Activated CD8-positive, alpha-beta T cell treated with anti-CD3 and anti-CD28 coated beads for 36 hours (primary cell): Measurements from ENCODE around the gene UQCC2. TPM values are rescaled to one million over a fixed set of nuclear protein-coding genes. Genes with fewer than 3 reads are reported as not detected.

Experiments
- ATAC-seq: fragments of 200-7000 bp; cut with Tn5 transposase; one replicate; pipeline ENCODE4 v1.10.0; 2021; ENCODE audit warnings: mild to moderate bottlenecking, moderate library complexity
- CTCF ChIA-PET: fragments of 350-600 bp; sonication (Branson Sonifier 250); formaldehyde crosslinking; loops from one replicate; lab custom pipeline; 2021; ENCODE audit warnings: antibody characterized with exemption; lab: Charles Lee
- POLR2A ChIA-PET: fragments of 350-600 bp; sonication (Branson Sonifier 250); formaldehyde crosslinking; loops from one replicate; lab custom pipeline; 2021; ENCODE audit warnings: antibody characterized with exemption; lab: Charles Lee
- DNase-seq: peaks from one replicate; pipeline ENCODE4 v3.0.0-alpha.2; 2020
- H3K27ac Mint-ChIP-seq: one replicate; pipeline ENCODE4 v1.8.0; 2021; ENCODE audit warnings: mild to moderate bottlenecking, mixed read lengths
- H3K27me3 Mint-ChIP-seq: one replicate; pipeline ENCODE4 v1.8.0; 2021; ENCODE audit warnings: mixed read lengths
- H3K36me3 Mint-ChIP-seq: one replicate; pipeline ENCODE4 v1.8.0; 2021; ENCODE audit warnings: low read depth, mixed read lengths
- H3K4me1 Mint-ChIP-seq: one replicate; pipeline ENCODE4 v1.8.0; 2021; ENCODE audit warnings: low read depth, mixed read lengths
- H3K4me3 Mint-ChIP-seq: one replicate; pipeline ENCODE4 v1.8.0; 2021; ENCODE audit warnings: mild to moderate bottlenecking, moderate library complexity, mixed read lengths
- H3K9me3 Mint-ChIP-seq: one replicate; pipeline ENCODE4 v1.8.0; 2021; ENCODE audit warnings: mixed read lengths
- CTCF ChIP-seq: fragments of 200-600 bp; IDR thresholded peaks from one replicate; pipeline ENCODE4 v1.8.0; 2022; ENCODE audit warnings: antibody characterized with exemption, mild to moderate bottlenecking
- intact Hi-C: fragments of 100-400 bp; cut with micrococcal nuclease; formaldehyde crosslinking; loops from one replicate; pipeline ENCODE4 v1.10.0; 2022
- total RNA-seq, 2 experiments: library from RNA; stranded (reverse); gene quantifications; one replicate each; pipeline ENCODE4 v1.2.3, GENCODE V29; 2021

UQCC2 gene
- total RNA-seq, 2 experiments from 2014 or later, result 127 to 128 TPM

DNA sequence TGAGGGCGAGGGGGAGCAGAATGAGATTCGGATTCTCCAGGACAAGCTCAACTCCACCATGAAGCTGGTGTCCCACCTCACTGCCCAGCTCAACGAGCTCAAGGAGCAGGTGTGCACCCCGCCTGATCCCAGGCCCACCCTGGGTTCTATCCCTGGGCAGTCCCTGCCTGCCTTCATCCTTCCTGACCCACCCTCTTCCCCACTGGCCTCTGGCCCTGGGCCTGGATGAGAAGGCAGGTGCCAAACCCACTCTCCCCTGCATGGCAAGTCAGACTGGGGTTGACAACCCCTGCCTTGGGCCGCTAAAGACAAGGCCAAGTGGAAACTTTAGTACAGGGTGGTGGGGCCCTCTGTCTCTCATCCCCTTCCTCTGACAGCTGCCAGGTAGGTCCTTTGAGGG lies 16.5 kb downstream of the UQCC2 start:
- DNase-seq (no peak), ATAC-seq (no peak)
- H3K4me1 Mint-ChIP-seq, result peaks cover 73% of the 10 kb centered on the region
- no peak overlapping the region for H3K4me3 Mint-ChIP-seq
- peaks cover 70% of the 10 kb centered on the region for H3K36me3 Mint-ChIP-seq
- CTCF ChIA-PET, result interaction anchor here (1.3 to 3.3 kb wide), 6 partner anchors 12 to 109 kb away, joined by 3 to 17 read pairs (median 8); partner anchors contain the start of genes ITPR3 and UQCC2
- no peak for TF ChIP-seq CTCF
- intact Hi-C loops, result no loop called here
- POLR2A ChIA-PET, result interaction anchor here (0.9 to 5.1 kb wide), 8 partner anchors 12 to 445 kb away, joined by 3 to 33 read pairs (median 6); partner anchors contain the start of genes ITPR3 and UQCC2
- H3K27me3 Mint-ChIP-seq, result no peaks in the 10 kb centered on the region
- no peaks in the 10 kb centered on the region for H3K9me3 Mint-ChIP-seq
- peak overlapping the region; percentile 79 for H3K27ac Mint-ChIP-seq

GRCh38 chr6:33694401-33694931 lies 17.0 kb downstream of the UQCC2 start:
- DNase-seq (peak; percentile 88), ATAC-seq (peak; percentile 83)
- H3K27ac Mint-ChIP-seq, result peak overlapping the region; percentile 79
- peak overlapping the region; percentile 29 for H3K4me3 Mint-ChIP-seq
- POLR2A ChIA-PET, result interaction anchor here (0.9 to 5.1 kb wide), 11 partner anchors 11 to 444 kb away, joined by 3 to 33 read pairs (median 4); partner anchors contain the start of genes ITPR3 and UQCC2
- H3K36me3 Mint-ChIP-seq, result peaks cover 73% of the 10 kb centered on the region
- no peak for TF ChIP-seq CTCF
- no peaks in the 10 kb centered on the region for H3K27me3 Mint-ChIP-seq
- CTCF ChIA-PET, result interaction anchor here (0.8 to 3.3 kb wide), 8 partner anchors 11 to 112 kb away, joined by 3 to 17 read pairs (median 5); partner anchors contain the start of genes ITPR3 and UQCC2
- intact Hi-C loops, result no loop called here
- H3K4me1 Mint-ChIP-seq, result peaks cover 72% of the 10 kb centered on the region
- H3K9me3 Mint-ChIP-seq, result no peaks in the 10 kb centered on the region

DNA sequence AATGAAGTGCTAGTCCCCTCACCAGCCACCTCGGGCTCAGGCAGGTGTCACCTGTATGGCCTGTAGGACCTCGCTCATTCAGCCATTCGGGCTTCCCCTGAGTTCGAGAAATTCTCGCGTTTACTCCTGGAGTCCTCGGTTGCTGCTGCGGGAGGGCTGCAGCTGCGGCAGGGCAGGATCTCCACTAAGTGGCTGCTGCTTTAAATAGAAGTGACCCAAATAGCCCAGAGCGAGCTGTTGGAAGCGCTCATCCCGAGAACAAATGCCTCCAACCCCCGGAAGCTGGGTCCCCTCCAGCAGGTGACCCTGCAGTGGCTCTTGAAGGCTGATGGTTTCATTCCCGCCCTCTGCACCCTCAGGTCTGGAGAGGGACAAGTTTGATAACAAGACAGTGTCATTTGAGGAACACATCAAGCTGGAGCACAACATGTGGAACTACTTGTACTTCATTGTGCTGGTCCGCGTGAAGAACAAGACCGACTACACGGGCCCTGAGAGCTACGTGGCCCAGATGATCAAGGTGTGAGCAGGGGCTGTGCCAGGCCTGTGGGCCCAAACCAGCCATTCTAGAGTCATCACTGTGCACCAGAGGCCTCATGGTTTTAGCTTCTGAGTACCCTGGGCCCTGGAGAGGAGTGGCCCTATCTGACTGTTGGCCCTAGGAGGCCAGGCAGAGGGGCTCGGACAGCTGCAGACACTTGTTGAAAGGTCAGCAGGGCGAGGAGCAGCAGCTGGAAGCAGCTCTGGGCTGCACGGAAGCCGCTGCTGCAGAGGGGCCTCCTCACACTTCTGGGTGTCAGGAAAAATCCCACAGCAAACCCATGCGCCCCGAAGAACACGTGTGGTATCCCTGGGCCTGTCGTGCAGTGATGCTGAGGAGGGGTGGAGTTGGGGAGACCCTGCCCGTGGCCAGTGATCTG lies 18.1 kb downstream of the UQCC2 start:
- CTCF ChIA-PET, result interaction anchor here (0.8 to 3.3 kb wide), 7 partner anchors 10 to 114 kb away, joined by 3 to 17 read pairs (median 6); partner anchors contain the start of genes BAK1 and UQCC2
- ATAC-seq (no peak), DNase-seq (no peak)
- no peaks in the 10 kb centered on the region for H3K9me3 Mint-ChIP-seq
- H3K36me3 Mint-ChIP-seq, result peaks cover 70% of the 10 kb centered on the region
- H3K27me3 Mint-ChIP-seq, result no peaks in the 10 kb centered on the region
- H3K4me3 Mint-ChIP-seq, result no peak overlapping the region
- H3K27ac Mint-ChIP-seq, result peak overlapping the region; percentile 79
- TF ChIP-seq CTCF, result no peak
- POLR2A ChIA-PET, result interaction anchor here (0.9 to 5.1 kb wide), 11 partner anchors 10 to 389 kb away, joined by 3 to 33 read pairs (median 4); partner anchors contain the start of genes ITPR3 and UQCC2
- peaks cover 70% of the 10 kb centered on the region for H3K4me1 Mint-ChIP-seq
- intact Hi-C loops, result no loop called here

DNA sequence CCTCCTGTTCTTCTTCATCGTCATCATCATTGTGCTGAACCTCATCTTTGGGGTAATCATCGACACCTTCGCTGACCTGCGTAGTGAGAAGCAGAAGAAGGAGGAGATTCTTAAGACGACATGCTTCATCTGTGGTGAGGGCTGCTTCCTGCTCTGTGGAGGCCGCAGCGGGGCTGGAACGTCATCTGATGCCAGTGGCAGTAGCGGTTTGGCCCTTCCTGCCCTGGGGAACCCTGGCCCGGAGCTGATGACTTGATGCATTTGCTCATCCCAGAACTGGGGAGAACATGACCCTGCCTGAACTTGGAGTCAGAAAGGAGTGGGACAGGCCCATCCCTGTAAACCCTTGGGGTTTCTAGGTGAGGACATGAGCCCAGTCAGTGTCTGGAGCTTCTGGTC lies 18.7 kb downstream of the UQCC2 start:
- ChIA-PET POLR2A (interaction anchor here (1.3 to 5.1 kb wide), 3 partner anchors 10 to 71 kb away, joined by 3 to 33 read pairs (median 21); partner anchors contain the start of gene UQCC2), CTCF (interaction anchor here (0.8 to 3.3 kb wide), 3 partner anchors 9 to 113 kb away, joined by 3 to 12 read pairs (median 6); partner anchors contain the start of genes BAK1 and UQCC2)
- Mint-ChIP-seq H3K36me3 (peaks cover 71% of the 10 kb centered on the region), H3K27ac (peak overlapping the region; percentile 79), H3K27me3 (no peaks in the 10 kb centered on the region), H3K4me1 (peaks cover 67% of the 10 kb centered on the region), H3K9me3 (no peaks in the 10 kb centered on the region), H3K4me3 (no peak overlapping the region)
- ATAC-seq (peak; percentile 70), DNase-seq (peak; percentile 82)
- no peak for TF ChIP-seq CTCF
- intact Hi-C loops, result no loop called here
